Fibroblast of lung (primary cell): ENCODE measurements around the gene CD5L. TPM values are rescaled to one million over a fixed set of nuclear protein-coding genes. Genes with fewer than 3 reads are reported as not detected.

Experiments used
- DNase-seq, 2 donors: peaks; one replicate each; pipeline versions ENCODE4 v3.0.0 to v3.0.0-alpha.2; 2010; ENCODE audit warnings: low read depth in 2 of 2
- H2AFZ ChIP-seq: 2 replicates; pipeline ENCODE4 v1.5.1; 2012; ENCODE audit warnings: low read length, control low read depth, inconsistent platforms
- H3K27ac ChIP-seq: 2 replicates; pipeline ENCODE4 v1.5.1; 2011; ENCODE audit warnings: low read length, control low read depth; ENCODE audit not compliant: insufficient read depth
- H3K27me3 ChIP-seq: 2 replicates; pipeline ENCODE4 v1.5.1; 2011; ENCODE audit warnings: mild to moderate bottlenecking, low read length; ENCODE audit not compliant: control insufficient read depth, insufficient read depth
- H3K36me3 ChIP-seq: 2 replicates; pipeline ENCODE4 v1.5.1; 2011; ENCODE audit warnings: low read length; ENCODE audit not compliant: control insufficient read depth, insufficient read depth
- H3K4me1 ChIP-seq: 2 replicates; pipeline ENCODE4 v1.5.1; 2011; ENCODE audit warnings: low read length; ENCODE audit not compliant: control insufficient read depth, insufficient read depth; ENCODE audit errors: extremely low read depth
- H3K4me2 ChIP-seq: 2 replicates; pipeline ENCODE4 v1.5.1; 2011; ENCODE audit warnings: low read length, control low read depth; ENCODE audit not compliant: insufficient read depth; ENCODE audit errors: extremely low read depth
- H3K4me3 ChIP-seq, 4 experiments: fragments of 200-600 bp in 1 of 4; sonication (generic) in 1 of 4; replicated peaks in 1 of 4; 2 replicates each; pipeline ENCODE4 v1.5.1; 2011 to 2016; ENCODE audit warnings: low read length in 4 of 4, low read depth in 3 of 4, mild to moderate bottlenecking in 3 of 4, control low read depth in 2 of 4, inconsistent platforms in 1 of 4, mixed read lengths in 1 of 4; ENCODE audit not compliant: insufficient read depth in 1 of 4; ENCODE audit errors: control extremely low read depth in 1 of 4
- H3K79me2 ChIP-seq: 2 replicates; pipeline ENCODE4 v1.5.1; 2012; ENCODE audit warnings: mild to moderate bottlenecking, low read length, inconsistent platforms; ENCODE audit not compliant: control insufficient read depth, insufficient read depth
- H3K9ac ChIP-seq: 2 replicates; pipeline ENCODE4 v1.5.1; 2011; ENCODE audit warnings: mild to moderate bottlenecking, low read length, control low read depth; ENCODE audit not compliant: insufficient read depth
- H3K9me3 ChIP-seq: 2 replicates; pipeline ENCODE4 v1.5.1; 2012; ENCODE audit warnings: low read depth, low read length; ENCODE audit not compliant: control insufficient read depth, insufficient read depth
- H4K20me1 ChIP-seq: 2 replicates; pipeline ENCODE4 v1.5.1; 2011; ENCODE audit warnings: low read length; ENCODE audit not compliant: control insufficient read depth, insufficient read depth; ENCODE audit errors: extremely low read depth
- CTCF ChIP-seq, 2 donors: IDR thresholded peaks in 1 of 2; conservative IDR thresholded peaks in 1 of 2; 1 replicate in 1 of 2; 2 replicates in 1 of 2; pipeline ENCODE4 v1.5.1; 2011 to 2012; ENCODE audit warnings: low read length in 2 of 2, control low read depth in 1 of 2, inconsistent platforms in 1 of 2, low read depth in 1 of 2, mild to moderate bottlenecking in 1 of 2
- EZH2 ChIP-seq: IDR thresholded peaks from 2 replicates; pipeline ENCODE4 v1.5.1; 2012; ENCODE audit warnings: low read length, control low read depth, mild to moderate bottlenecking; ENCODE audit errors: missing control alignments
- polyA plus RNA-seq, 2 donors: library from polyadenylated mRNA; depleted of rRNA in 1 of 2; stranded (reverse) in 1 of 2; unstranded in 1 of 2; fragments of >200 nt; gene quantifications; 2 replicates each; pipeline ENCODE4 v1.2.1, GENCODE V29; 2011 to 2012; ENCODE audit warnings: missing spikeins in 1 of 2
- total RNA-seq: library from RNA; depleted of rRNA; stranded (reverse); fragments of >200 nt; gene quantifications from 2 replicates; pipeline ENCODE4 v1.2.1, GENCODE V29; 2014

The CD5L gene
- total and polyA plus RNA-seq, 2 donors (not counting 1 experiment from before 2014, with no cell fraction given): not detected

- Histone ChIP-seq H3K79me2 (no peaks in the 10 kb centered on the region), H3K27me3 (no peaks in the 10 kb centered on the region), H3K9me3 (no peaks in the 10 kb centered on the region), H3K4me1 (no peaks in the 10 kb centered on the region), H3K27ac (no peak overlapping the region), H2AFZ (no peak overlapping the region), H3K36me3 (no peaks in the 10 kb centered on the region), H3K9ac (no peak overlapping the region), H4K20me1 (no peaks in the 10 kb centered on the region), H3K4me2 (no peak overlapping the region), H3K4me3 (no peak overlapping the region)
- DNase-seq: no peak
- TF ChIP-seq EZH2 (no peak), CTCF (conservative IDR thresholded peaks at IDR 0.05 in 1 of 2, IDR thresholded peaks at IDR 0.05 in 1 of 2; ENCODE audit: low read depth in 1 of 2, low read length in 2 of 2) (no peak)
These were observed 37.8 kb downstream of the CD5L start for GRCh38 chr1:157803851-157804250.

- no peak overlapping the region for H3K4me2 ChIP-seq
- H3K4me1 ChIP-seq: no peaks in the 10 kb centered on the region
- no peaks in the 10 kb centered on the region for H3K27me3 ChIP-seq
- no peaks in the 10 kb centered on the region for H4K20me1 ChIP-seq
- TF ChIP-seq CTCF (conservative IDR thresholded peaks at IDR 0.05 in 1 of 2, IDR thresholded peaks at IDR 0.05 in 1 of 2; ENCODE audit: low read depth in 1 of 2, low read length in 2 of 2) (no peak), EZH2 (no peak)
- no peak for DNase-seq
- no peak overlapping the region for H3K27ac ChIP-seq
- no peak overlapping the region for H3K4me3 ChIP-seq
- H3K79me2 ChIP-seq: no peaks in the 10 kb centered on the region
- no peaks in the 10 kb centered on the region for H3K36me3 ChIP-seq
- H2AFZ ChIP-seq: no peak overlapping the region
- no peaks in the 10 kb centered on the region for H3K9me3 ChIP-seq
- H3K9ac ChIP-seq: no peak overlapping the region
These were observed 41.6 kb downstream of the CD5L start for GRCh38 chr1:157799996-157800395.

- no peaks in the 10 kb centered on the region for H3K4me1 ChIP-seq
- H4K20me1 ChIP-seq: no peaks in the 10 kb centered on the region
- no peaks in the 10 kb centered on the region for H3K79me2 ChIP-seq
- no peak for TF ChIP-seq EZH2
- no peak for TF ChIP-seq CTCF (conservative IDR thresholded peaks at IDR 0.05 in 1 of 2, IDR thresholded peaks at IDR 0.05 in 1 of 2; ENCODE audit: low read depth in 1 of 2, low read length in 2 of 2)
- no peak overlapping the region for H3K9ac ChIP-seq
- H3K27me3 ChIP-seq: no peaks in the 10 kb centered on the region
- no peaks in the 10 kb centered on the region for H3K9me3 ChIP-seq
- H3K4me2 ChIP-seq: no peak overlapping the region
- H3K27ac ChIP-seq: no peak overlapping the region
- H3K4me3 ChIP-seq: no peak overlapping the region
- no peaks in the 10 kb centered on the region for H3K36me3 ChIP-seq
- no peak for DNase-seq
- H2AFZ ChIP-seq: no peak overlapping the region
These were observed 43.4 kb downstream of the CD5L start for GRCh38 chr1:157798211-157798610.
